Testis (tissue), 2 donors: Measurements from ENCODE around the gene ITSN2.

ENCODE experiments used
- POLR2A ChIP-seq: fragments of 450-650 bp; IDR thresholded peaks from one replicate; pipeline ENCODE4 v1.6.1; 2017; ENCODE audit warnings: antibody characterized with exemption, mild to moderate bottlenecking, moderate library complexity
- TF ChIP-seq, protein P1 (sequence below), 3 experiments: fragments of 450-650 bp in 2 of 3; fragments of 200-600 bp in 1 of 3; sonication (generic) in 1 of 3; IDR thresholded peaks; one replicate each; pipeline ENCODE4 v1.5.1; 2016 to 2019; ENCODE audit warnings: antibody characterized with exemption in 3 of 3, mild to moderate bottlenecking in 2 of 3, moderate library complexity in 1 of 3

DNA sequence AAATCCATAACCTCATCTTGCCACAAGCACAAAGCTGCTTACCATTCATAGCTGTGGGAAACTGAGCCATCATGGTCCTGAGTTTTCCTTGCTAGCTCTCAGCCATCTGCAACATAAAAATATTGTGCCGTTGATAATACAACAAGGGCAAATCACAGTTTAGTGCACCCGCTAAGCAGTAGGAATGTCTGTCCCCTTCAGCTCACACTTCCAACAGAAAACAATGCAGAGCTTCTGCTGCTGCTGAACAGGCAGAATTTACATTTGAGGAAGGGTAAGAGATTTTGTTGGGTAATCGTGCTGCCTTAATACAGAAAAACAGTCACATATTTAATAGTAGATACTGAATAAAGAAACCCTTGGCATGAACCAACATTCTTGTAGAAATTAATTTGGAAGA, 32.3 kb downstream of the ITSN2 start:
- TF ChIP-seq, protein P1, sequence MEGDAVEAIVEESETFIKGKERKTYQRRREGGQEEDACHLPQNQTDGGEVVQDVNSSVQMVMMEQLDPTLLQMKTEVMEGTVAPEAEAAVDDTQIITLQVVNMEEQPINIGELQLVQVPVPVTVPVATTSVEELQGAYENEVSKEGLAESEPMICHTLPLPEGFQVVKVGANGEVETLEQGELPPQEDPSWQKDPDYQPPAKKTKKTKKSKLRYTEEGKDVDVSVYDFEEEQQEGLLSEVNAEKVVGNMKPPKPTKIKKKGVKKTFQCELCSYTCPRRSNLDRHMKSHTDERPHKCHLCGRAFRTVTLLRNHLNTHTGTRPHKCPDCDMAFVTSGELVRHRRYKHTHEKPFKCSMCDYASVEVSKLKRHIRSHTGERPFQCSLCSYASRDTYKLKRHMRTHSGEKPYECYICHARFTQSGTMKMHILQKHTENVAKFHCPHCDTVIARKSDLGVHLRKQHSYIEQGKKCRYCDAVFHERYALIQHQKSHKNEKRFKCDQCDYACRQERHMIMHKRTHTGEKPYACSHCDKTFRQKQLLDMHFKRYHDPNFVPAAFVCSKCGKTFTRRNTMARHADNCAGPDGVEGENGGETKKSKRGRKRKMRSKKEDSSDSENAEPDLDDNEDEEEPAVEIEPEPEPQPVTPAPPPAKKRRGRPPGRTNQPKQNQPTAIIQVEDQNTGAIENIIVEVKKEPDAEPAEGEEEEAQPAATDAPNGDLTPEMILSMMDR (IDR thresholded peaks at IDR 0.05) = no peak
- no peak for TF ChIP-seq POLR2A
